ENCODE results near the gene SRGAP3.

- TF ChIP-seq POLR2A (IDR thresholded peaks at IDR 0.05) (no peak), CTCF (IDR thresholded peaks at IDR 0.05) (no peak)
Measured at GRCh38 chr3:9201955-9202354, 47.5 kb downstream of the SRGAP3 start.

Measured in uterus (tissue), 2 donors.